Astrocyte (in vitro differentiated cells and primary cell): ENCODE measurements around the gene MRGPRG.

ENCODE experiments used
- EZH2 ChIP-seq: IDR thresholded peaks from 2 replicates; pipeline ENCODE4 v1.6.1; 2012; ENCODE audit warnings: mild to moderate bottlenecking, low read length, inconsistent platforms; ENCODE audit not compliant: insufficient read depth
- TF ChIP-seq, protein P1 (sequence below): IDR thresholded peaks from 2 replicates; pipeline ENCODE4 v1.5.1; 2011; ENCODE audit warnings: low read depth, mild to moderate bottlenecking, inconsistent platforms, low read length, moderate library complexity; ENCODE audit not compliant: insufficient read depth

DNA sequence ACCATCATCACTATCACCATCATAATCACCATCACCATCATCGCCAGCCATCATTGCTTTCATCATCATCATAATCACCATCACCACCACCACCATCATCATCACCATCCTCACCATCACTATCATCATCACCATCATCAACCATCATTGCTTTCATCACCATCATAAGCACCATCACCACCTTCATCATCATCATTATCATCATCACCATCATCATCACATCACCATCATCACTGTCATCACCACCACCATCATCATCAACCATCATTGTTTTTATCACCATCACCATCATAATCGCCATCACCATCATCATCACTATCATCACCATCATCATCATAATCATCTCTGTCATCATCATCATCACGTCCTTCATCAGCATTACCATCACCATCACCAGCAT, 44.2 kb downstream of the MRGPRG start:
- TF ChIP-seq, protein P1, sequence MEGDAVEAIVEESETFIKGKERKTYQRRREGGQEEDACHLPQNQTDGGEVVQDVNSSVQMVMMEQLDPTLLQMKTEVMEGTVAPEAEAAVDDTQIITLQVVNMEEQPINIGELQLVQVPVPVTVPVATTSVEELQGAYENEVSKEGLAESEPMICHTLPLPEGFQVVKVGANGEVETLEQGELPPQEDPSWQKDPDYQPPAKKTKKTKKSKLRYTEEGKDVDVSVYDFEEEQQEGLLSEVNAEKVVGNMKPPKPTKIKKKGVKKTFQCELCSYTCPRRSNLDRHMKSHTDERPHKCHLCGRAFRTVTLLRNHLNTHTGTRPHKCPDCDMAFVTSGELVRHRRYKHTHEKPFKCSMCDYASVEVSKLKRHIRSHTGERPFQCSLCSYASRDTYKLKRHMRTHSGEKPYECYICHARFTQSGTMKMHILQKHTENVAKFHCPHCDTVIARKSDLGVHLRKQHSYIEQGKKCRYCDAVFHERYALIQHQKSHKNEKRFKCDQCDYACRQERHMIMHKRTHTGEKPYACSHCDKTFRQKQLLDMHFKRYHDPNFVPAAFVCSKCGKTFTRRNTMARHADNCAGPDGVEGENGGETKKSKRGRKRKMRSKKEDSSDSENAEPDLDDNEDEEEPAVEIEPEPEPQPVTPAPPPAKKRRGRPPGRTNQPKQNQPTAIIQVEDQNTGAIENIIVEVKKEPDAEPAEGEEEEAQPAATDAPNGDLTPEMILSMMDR, result no peak
- no peak for TF ChIP-seq EZH2
